Psoas muscle (tissue), 8 donors: Measurements from ENCODE around the gene BTBD16. TPM values are rescaled to one million over a fixed set of nuclear protein-coding genes. Genes with fewer than 3 reads are reported as not detected.

Experiments
- ATAC-seq, 4 donors: fragments of 200-7000 bp; cut with Tn5 transposase; one replicate each; pipeline ENCODE4 v1.9.1; 2020; ENCODE audit warnings: moderate library complexity in 3 of 4, mild to moderate bottlenecking in 2 of 4
- DNase-seq, 2 donors: peaks; one replicate each; pipeline ENCODE4 v3.0.0-alpha.2; 2020
- H3K27ac ChIP-seq: fragments of 200-600 bp; one replicate; pipeline ENCODE4 v1.8.0; 2022
- H3K27me3 ChIP-seq, 3 donors: fragments of 200-600 bp in 1 of 3; one replicate each; pipeline versions ENCODE4 v1.6.1 to v1.8.0; 2013 to 2022; ENCODE audit warnings: low read length in 2 of 3, mild to moderate bottlenecking in 2 of 3, moderate library complexity in 1 of 3; ENCODE audit not compliant: insufficient read depth in 3 of 3
- H3K36me3 ChIP-seq, 2 donors: fragments of 200-600 bp in 1 of 2; one replicate each; pipeline versions ENCODE4 v1.6.1 to v1.8.0; 2013 to 2022; ENCODE audit warnings: low read depth in 1 of 2, mild to moderate bottlenecking in 1 of 2, moderate library complexity in 1 of 2; ENCODE audit not compliant: insufficient read depth in 1 of 2
- H3K4me1 ChIP-seq: fragments of 200-600 bp; one replicate; pipeline ENCODE4 v1.8.0; 2022
- H3K4me3 ChIP-seq: fragments of 200-600 bp; one replicate; pipeline ENCODE4 v1.8.0; 2022; ENCODE audit warnings: mild to moderate bottlenecking
- H3K9me3 ChIP-seq: fragments of 200-600 bp; one replicate; pipeline ENCODE4 v1.8.0; 2022
- WGBS, 3 donors: extraction: QIAGEN DNeasy Blood & Tissue Kit; methylation state at CpG; one replicate each; pipeline versions ENCODE4 v1.1.6 to v1.1.7; 2013; 5-methylcytosine and 5-hydroxymethylcytosine counted together
- intact Hi-C, 2 donors: fragments of 100-400 bp; cut with DNase I; formaldehyde crosslinking; loops; one replicate each; pipeline versions ENCODE4 v1.11.0 to v1.14.2; 2022
- polyA plus RNA-seq, 3 donors: library from polyadenylated mRNA; stranded (reverse); fragments of 200-250 nt; gene quantifications; one replicate each; pipeline ENCODE4 v1.2.3, GENCODE V29; 2013
- total RNA-seq, 4 donors: library from RNA; stranded (reverse); fragmentation: NEBNext Ultra II Directional in 2 of 4; extraction: Animal tissue kit (Norgen Biotek cat#: 25700) in 2 of 4; gene quantifications; one replicate each; pipeline versions ENCODE4 v1.2.1 to v1.2.4, GENCODE V29; 2021 to 2023
- TF ChIP-seq, protein P1 (sequence below): fragments of 200-600 bp; IDR thresholded peaks from one replicate; pipeline ENCODE4 v1.8.0; 2022; ENCODE audit warnings: antibody characterized with exemption
- donor health status: healthy with polysubstance abuse.
- donor health status: DM: no; HTN: no; CAD: no; lungs with moderate emphysema.
- donor health status: Bipolar disorder and iron deficiency.
- donor health status: healthy.
- donor health status: DM: yes; HTN: yes; CAD: no.
- donor health status: DM: no; HTN: no; CAD: no.
- donor health status: DM: no; HTN: no; CAD: no.
- donor health status: DM: yes; HTN: yes; CAD: no.

The BTBD16 gene
- total and polyA plus RNA-seq, 7 donors = 0.14 to 0.58 (median 0.32) TPM; not detected in 4

GRCh38 chr10:122298206-122298597, 27.1 kb downstream of the BTBD16 start:
- Histone ChIP-seq H3K4me3 (no peak overlapping the region), H3K27ac (no peak overlapping the region), H3K4me1 (peaks cover 3% of the 10 kb centered on the region), H3K9me3 (no peaks in the 10 kb centered on the region), H3K27me3 (peaks cover 0 to 1% (median 0%) of the 10 kb centered on the region in 3 donors), H3K36me3 (no peaks in the 10 kb centered on the region)
- TF ChIP-seq, protein P1, sequence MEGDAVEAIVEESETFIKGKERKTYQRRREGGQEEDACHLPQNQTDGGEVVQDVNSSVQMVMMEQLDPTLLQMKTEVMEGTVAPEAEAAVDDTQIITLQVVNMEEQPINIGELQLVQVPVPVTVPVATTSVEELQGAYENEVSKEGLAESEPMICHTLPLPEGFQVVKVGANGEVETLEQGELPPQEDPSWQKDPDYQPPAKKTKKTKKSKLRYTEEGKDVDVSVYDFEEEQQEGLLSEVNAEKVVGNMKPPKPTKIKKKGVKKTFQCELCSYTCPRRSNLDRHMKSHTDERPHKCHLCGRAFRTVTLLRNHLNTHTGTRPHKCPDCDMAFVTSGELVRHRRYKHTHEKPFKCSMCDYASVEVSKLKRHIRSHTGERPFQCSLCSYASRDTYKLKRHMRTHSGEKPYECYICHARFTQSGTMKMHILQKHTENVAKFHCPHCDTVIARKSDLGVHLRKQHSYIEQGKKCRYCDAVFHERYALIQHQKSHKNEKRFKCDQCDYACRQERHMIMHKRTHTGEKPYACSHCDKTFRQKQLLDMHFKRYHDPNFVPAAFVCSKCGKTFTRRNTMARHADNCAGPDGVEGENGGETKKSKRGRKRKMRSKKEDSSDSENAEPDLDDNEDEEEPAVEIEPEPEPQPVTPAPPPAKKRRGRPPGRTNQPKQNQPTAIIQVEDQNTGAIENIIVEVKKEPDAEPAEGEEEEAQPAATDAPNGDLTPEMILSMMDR = no peak
- DNase-seq (no peak), ATAC-seq (no peak)
- WGBS, 3 donors = 83 to 86% (median 83%) methylated on average over 6 of the region's 6 CpGs
- intact Hi-C loops = loop anchor here (1.0 to 5.0 kb wide), 4 partner anchors 44 to 269 kb away; no protein-coding TSS in a partner anchor

- no peaks in the 10 kb centered on the region for H3K36me3 ChIP-seq
- WGBS, 3 donors = 26 to 32% (median 27%) methylated on average over 15 of the region's 15 CpGs
- TF ChIP-seq, protein P1 = peak; percentile 91
- intact Hi-C loops = loop anchor here (1.0 to 5.0 kb wide), 5 partner anchors 44 to 269 kb away; no protein-coding TSS in a partner anchor
- H3K9me3 ChIP-seq = no peaks in the 10 kb centered on the region
- peak; percentile 71 to 80 for DNase-seq
- no peak overlapping the region for H3K27ac ChIP-seq
- peaks cover 0 to 1% (median 0%) of the 10 kb centered on the region in 3 donors for H3K27me3 ChIP-seq
- peaks cover 3% of the 10 kb centered on the region for H3K4me1 ChIP-seq
- ATAC-seq = peak; percentile 80 to 95 (median 86)
- H3K4me3 ChIP-seq = no peak overlapping the region
These were observed 27.7 kb downstream of the BTBD16 start for GRCh38 chr10:122298598-122299301.

DNA sequence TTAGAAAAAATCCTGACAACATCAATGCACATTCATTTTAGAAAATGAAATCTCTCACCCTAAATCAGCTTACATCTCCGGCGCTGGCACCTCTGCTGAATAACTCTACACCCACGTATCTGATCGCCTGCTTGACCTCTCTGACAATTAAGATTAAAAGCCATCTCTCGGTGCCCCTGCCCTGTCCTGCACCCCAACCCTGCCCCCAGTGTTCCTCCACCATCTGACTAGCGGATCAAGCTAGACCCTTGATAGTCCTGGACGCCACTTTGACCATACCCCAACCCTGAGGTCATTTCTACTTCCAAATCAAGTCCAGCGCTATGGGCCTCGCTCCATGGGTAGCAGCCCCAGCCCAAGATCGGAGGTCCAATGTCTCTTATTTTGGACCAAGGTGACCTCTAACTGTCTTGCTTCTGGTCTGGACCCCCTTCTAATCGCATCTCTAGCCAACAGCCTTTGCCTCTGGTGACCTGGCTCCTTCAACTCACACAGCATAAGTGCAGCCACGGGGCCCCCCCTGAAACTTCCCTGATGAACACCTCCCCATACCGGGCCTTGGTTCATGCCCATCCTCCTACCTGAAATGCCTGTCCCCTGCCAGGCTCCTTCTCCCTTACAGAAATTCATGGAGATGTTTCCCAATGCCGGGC, 28.5 kb downstream of the BTBD16 start:
- no peak overlapping the region for H3K4me3 ChIP-seq
- intact Hi-C loops = loop anchor here (1.0 to 10.0 kb wide), 6 partner anchors 43 to 403 kb away; partner anchors contain the start of gene PLEKHA1 (in 1 of the 2)
- WGBS, 3 donors = 85 to 93% (median 86%) methylated on average over 14 of the region's 14 CpGs

DNA sequence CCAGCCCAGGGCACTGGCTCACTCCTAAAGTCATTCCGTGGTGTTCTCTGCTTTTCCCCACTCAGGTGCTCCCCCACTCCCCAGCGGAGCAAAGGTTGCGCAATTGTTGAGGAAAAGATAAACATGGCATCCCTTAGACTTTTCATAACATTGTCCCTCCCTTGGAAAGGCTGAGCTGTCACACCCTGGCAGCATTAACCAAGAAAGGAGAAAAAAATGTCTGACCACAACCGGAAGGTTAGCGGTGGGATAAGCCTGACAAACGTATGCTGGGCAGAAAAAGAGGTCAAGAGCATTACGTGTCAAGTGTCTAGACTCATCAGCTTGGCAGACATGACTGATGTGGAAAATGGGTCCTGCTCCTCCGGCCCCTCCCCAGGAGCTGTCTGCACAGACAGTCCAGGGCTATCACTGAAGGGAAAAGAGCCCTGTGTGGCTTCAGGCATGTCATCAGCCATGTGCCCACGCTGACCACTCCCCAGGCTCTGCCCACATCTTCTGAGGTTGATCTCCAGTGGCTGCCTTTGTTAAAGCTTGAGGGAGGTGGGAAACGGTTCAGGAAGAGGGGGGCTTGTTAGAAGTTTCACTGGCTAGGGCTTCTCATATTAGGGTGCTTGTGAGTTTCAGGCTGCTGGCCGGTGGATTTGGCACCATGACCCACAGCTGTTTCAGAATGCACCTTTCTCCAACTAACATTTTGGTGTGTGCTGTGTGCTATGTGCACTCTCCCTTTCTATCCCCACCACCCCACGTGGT, 30.1 kb downstream of the BTBD16 start:
- H3K36me3 ChIP-seq = no peaks in the 10 kb centered on the region
- DNase-seq (no peak), ATAC-seq (peak; percentile 42 to 77 (median 58))
- no peaks in the 10 kb centered on the region for H3K9me3 ChIP-seq
- H3K4me3 ChIP-seq = no peak overlapping the region
- H3K27ac ChIP-seq = no peak overlapping the region
- intact Hi-C loops = loop anchor here in 1 of 2 donors (5.0 to 10.0 kb wide), 2 partner anchors 74 to 401 kb away; partner anchors contain the start of gene PLEKHA1
- no peaks in the 10 kb centered on the region for H3K27me3 ChIP-seq
- peaks cover 3% of the 10 kb centered on the region for H3K4me1 ChIP-seq
- WGBS, 3 donors = 47 to 66% (median 53%) methylated on average over 12 of the region's 12 CpGs
- TF ChIP-seq, protein P1 = no peak

More for the DNA sequence above, 28.5 kb downstream of the BTBD16 start:
- Histone ChIP-seq H3K4me1 (peaks cover 3% of the 10 kb centered on the region), H3K27ac (no peak overlapping the region), H3K9me3 (no peaks in the 10 kb centered on the region), H3K36me3 (no peaks in the 10 kb centered on the region), H3K27me3 (peaks cover 0 to 1% (median 0%) of the 10 kb centered on the region in 3 donors)
- DNase-seq (no peak), ATAC-seq (no peak)
- TF ChIP-seq, protein P1 = no peak
